SU-DHL-6 (cell line): ENCODE measurements around the gene PPP6R2.

ENCODE experiments used
- H2AFZ ChIP-seq: fragments of 200-600 bp; sonication (generic); 2 replicates; pipeline ENCODE4 v1.6.1; 2014; ENCODE audit warnings: low read depth, mild to moderate bottlenecking, moderate library complexity, mixed read lengths, antibody characterized with exemption, low read length; ENCODE audit not compliant: severe bottlenecking
- H3F3A ChIP-seq: fragments of 200-600 bp; shearing (Covaris generic); 2 replicates; pipeline ENCODE4 v1.6.0; 2016; ENCODE audit warnings: antibody characterized with exemption, mild to moderate bottlenecking; ENCODE audit not compliant: insufficient read depth
- H3K27ac ChIP-seq: fragments of 200-600 bp; sonication (generic); 2 replicates; pipeline ENCODE4 v1.5.1; 2016; ENCODE audit warnings: low read depth, mild to moderate bottlenecking, low read length, moderate library complexity, mixed read lengths
- H3K27me3 ChIP-seq: fragments of 200-600 bp; sonication (generic), shearing (Covaris generic); 2 replicates; pipeline ENCODE4 v1.6.0; 2014; ENCODE audit warnings: mild to moderate bottlenecking, low read length
- H3K36me3 ChIP-seq: fragments of 200-600 bp; sonication (generic); 2 replicates; pipeline ENCODE4 v1.6.1; 2014; ENCODE audit warnings: mild to moderate bottlenecking, low read length, mixed read lengths
- H3K4me2 ChIP-seq: fragments of 300-600, 200-600 bp; shearing (Covaris generic), sonication (generic); 2 replicates; pipeline ENCODE4 v1.6.0; 2014; ENCODE audit warnings: low read length, low read depth, mild to moderate bottlenecking; ENCODE audit not compliant: poor library complexity, severe bottlenecking
- H3K4me3 ChIP-seq: fragments of 200-600 bp; sonication (generic); 2 replicates; pipeline ENCODE4 v1.5.1; 2014; ENCODE audit warnings: antibody characterized with exemption, low read length, mild to moderate bottlenecking, mixed read lengths; ENCODE audit not compliant: insufficient read depth, poor library complexity, severe bottlenecking
- H3K79me2 ChIP-seq: fragments of 200-600 bp; sonication (generic); 2 replicates; pipeline ENCODE4 v1.6.1; 2014; ENCODE audit warnings: mild to moderate bottlenecking, low read length, moderate library complexity; ENCODE audit not compliant: insufficient read depth
- H3K9ac ChIP-seq: fragments of 200-600 bp; sonication (generic); 2 replicates; pipeline ENCODE4 v1.7.0; 2014; ENCODE audit warnings: mild to moderate bottlenecking, low read length
- H3K9me2 ChIP-seq: fragments of 200-600 bp; sonication (generic); replicated peaks from 2 replicates; pipeline ENCODE4 v1.6.1; 2014; ENCODE audit warnings: low read length; ENCODE audit not compliant: insufficient read depth
- H3K9me3 ChIP-seq: fragments of 200-600 bp; sonication (generic); 2 replicates; pipeline ENCODE4 v1.6.1; 2014; ENCODE audit warnings: low read length, mixed read lengths; ENCODE audit not compliant: insufficient read depth
- H4K20me1 ChIP-seq: fragments of 200-600 bp; sonication (generic); 2 replicates; pipeline ENCODE4 v1.6.1; 2014; ENCODE audit warnings: low read depth, mild to moderate bottlenecking, antibody characterized with exemption, low read length, moderate library complexity, mixed read lengths
- EZH2phosphoT487 ChIP-seq: fragments of 200-600 bp; sonication (generic), shearing (Covaris generic); conservative IDR thresholded peaks from 2 replicates; pipeline ENCODE4 v1.6.1; 2018; ENCODE audit warnings: mild to moderate bottlenecking, antibody characterized with exemption, low read length, moderate library complexity, mixed read lengths
- TF ChIP-seq, protein P1 (sequence below): fragments of 200-600 bp; sonication (generic); IDR thresholded peaks from one replicate; pipeline ENCODE4 v1.5.1; 2017; ENCODE audit warnings: antibody characterized with exemption, mild to moderate bottlenecking, low read length, moderate library complexity; ENCODE audit not compliant: insufficient read depth, poor library complexity, severe bottlenecking

Gene PPP6R2

DNA sequence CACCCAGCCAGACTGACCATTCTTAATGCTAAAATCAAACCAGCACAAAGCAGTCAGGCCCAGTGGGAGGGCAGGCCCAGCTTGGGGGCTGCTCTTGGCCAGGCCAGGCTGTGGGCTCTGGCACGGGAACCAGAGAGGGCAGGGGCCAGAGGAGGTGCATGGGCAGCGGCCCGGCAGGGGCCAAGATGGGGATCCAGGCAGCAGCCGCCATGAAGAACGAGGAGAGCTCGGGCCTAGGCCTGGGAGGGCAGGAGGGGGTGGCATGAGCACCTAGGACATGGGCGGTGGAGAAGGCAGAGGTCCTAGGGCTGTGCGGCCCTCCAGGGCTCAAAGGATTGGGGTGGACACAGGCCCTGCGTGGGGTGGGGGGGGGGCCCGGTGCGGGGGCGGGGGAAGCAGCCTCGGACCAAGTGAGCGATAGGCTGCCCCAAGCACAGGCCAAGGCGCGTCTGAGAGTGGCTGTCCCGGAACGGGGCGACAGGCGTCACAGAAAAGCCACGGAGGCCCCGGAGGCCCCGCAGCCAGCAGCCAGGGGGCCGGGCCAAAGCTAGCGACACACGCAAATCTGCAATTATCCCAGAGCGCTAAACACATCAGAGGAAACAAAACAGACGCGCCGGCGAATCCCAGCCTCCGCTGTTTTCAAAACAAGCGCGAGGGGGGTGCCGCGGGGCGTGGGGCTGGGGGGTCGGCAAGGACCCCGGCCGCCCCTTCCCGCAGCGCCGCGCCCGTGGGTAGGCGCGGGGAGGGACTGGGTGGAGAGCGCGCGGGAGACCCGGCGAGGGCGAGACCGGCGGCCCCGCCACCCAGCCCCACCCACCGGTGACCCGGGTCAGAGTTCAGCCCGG, 44.0 kb upstream of the PPP6R2 start:
- no peaks in the 10 kb centered on the region for H4K20me1 ChIP-seq
- H3K9ac ChIP-seq: peak overlapping the region; percentile 65
- peak overlapping the region; percentile 54 for H3K4me2 ChIP-seq
- peak overlapping the region; percentile 39 for H3K4me3 ChIP-seq
- H3K79me2 ChIP-seq: no peaks in the 10 kb centered on the region; the same call in 1 of the 2 replicates
- H3K9me2 ChIP-seq: no peaks in the 10 kb centered on the region
- H2AFZ ChIP-seq: no peak overlapping the region
- no peaks in the 10 kb centered on the region for H3K9me3 ChIP-seq
- TF ChIP-seq EZH2phosphoT487: no peak
- H3F3A ChIP-seq: peaks cover 26% of the 10 kb centered on the region
- H3K36me3 ChIP-seq: no peaks in the 10 kb centered on the region
- no peaks in the 10 kb centered on the region for H3K27me3 ChIP-seq
- peak overlapping the region; percentile 97 for H3K27ac ChIP-seq

DNA sequence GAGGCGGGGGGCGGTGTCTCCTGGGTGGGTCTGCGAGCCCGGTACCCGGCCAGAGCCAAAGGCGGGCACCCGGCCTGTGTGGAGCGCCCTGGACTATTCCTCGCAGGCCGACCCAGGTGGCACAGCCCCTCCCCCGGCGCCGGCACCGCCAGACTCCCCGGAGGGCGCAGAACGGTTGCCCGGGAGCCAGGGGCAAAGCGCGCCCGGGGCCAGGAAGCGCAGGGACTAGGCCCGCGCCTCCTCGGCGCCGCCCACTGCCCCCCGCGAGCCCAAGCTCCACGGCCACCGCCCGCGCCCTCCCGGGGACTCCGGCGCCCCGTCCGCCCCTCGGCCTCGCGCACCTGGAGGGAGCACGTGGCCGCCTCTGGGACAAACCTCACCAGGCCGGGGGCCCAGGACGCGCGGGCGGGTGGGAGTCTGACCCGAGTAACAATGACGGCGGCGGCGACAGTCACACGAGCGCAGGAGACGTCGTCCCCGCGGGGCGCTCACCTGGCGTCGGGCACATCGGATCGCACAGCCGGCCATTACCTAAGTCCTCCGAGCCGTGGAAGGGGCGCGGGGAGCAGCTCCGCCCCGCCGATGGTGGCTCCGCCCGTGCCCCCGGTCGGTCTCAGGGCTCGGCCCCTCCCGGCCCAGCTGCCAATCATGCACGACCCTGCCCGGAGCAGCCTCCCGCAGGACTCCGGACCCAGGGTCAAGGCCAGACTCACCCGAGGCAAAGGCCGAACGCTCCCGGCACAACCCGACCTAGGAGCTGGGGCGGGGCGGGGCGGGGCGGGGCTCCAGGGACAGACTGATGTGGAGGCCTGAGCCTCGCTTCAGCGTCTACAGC, 43.1 kb upstream of the PPP6R2 start:
- Histone ChIP-seq H2AFZ (no peak overlapping the region), H3K79me2 (no peaks in the 10 kb centered on the region; the same call in 1 of the 2 replicates), H3K27me3 (no peaks in the 10 kb centered on the region), H3K27ac (peak overlapping the region; percentile 97), H3K9me2 (no peaks in the 10 kb centered on the region), H3K9ac (peak overlapping the region; percentile 65), H4K20me1 (no peaks in the 10 kb centered on the region), H3K36me3 (no peaks in the 10 kb centered on the region), H3K9me3 (no peaks in the 10 kb centered on the region), H3K4me2 (peak overlapping the region; percentile 54), H3F3A (peaks cover 31% of the 10 kb centered on the region), H3K4me3 (peak overlapping the region; percentile 39)
- TF ChIP-seq, protein P1, sequence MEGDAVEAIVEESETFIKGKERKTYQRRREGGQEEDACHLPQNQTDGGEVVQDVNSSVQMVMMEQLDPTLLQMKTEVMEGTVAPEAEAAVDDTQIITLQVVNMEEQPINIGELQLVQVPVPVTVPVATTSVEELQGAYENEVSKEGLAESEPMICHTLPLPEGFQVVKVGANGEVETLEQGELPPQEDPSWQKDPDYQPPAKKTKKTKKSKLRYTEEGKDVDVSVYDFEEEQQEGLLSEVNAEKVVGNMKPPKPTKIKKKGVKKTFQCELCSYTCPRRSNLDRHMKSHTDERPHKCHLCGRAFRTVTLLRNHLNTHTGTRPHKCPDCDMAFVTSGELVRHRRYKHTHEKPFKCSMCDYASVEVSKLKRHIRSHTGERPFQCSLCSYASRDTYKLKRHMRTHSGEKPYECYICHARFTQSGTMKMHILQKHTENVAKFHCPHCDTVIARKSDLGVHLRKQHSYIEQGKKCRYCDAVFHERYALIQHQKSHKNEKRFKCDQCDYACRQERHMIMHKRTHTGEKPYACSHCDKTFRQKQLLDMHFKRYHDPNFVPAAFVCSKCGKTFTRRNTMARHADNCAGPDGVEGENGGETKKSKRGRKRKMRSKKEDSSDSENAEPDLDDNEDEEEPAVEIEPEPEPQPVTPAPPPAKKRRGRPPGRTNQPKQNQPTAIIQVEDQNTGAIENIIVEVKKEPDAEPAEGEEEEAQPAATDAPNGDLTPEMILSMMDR: no peak
- no peak for TF ChIP-seq EZH2phosphoT487

DNA sequence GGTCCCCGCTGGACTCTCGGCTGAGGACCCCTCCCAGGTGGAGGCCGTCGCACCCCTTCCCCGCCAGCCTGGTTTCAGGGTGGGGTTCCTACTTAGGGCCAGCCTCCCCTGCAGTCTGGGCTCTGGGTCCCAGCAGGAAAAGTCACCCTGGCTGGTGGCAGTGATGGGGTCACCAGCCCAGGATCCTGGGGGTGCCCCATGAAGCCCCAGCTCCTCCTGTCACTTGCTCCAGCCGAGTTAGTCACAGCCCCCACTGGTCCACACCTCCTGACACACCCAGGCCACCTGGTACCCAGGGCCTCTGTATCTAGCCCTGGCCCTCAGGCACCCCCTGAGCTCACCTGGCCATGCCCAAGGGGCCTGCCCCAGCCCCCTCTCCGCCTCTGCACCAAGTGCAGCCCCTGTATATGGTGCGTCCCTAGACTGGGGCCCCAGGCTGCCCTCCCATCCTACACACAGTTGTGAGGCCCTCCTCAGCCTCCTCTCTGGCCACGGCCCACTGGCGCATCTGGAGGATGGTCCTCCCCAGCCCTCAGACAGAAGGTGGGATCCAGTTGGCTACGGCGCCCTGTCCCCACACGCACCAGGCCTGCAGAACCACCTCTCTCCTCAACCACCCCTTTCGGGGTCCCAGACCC, 42.4 kb upstream of the PPP6R2 start:
- Histone ChIP-seq H3K9me2 (no peaks in the 10 kb centered on the region), H3K9me3 (no peaks in the 10 kb centered on the region), H3K4me3 (peak overlapping the region; percentile 39), H3K4me2 (peak overlapping the region; percentile 54), H3K27ac (peak overlapping the region; percentile 97), H4K20me1 (no peaks in the 10 kb centered on the region), H3K27me3 (no peaks in the 10 kb centered on the region), H3K36me3 (no peaks in the 10 kb centered on the region), H3K79me2 (no peaks in the 10 kb centered on the region; the same call in 1 of the 2 replicates), H2AFZ (no peak overlapping the region), H3K9ac (peak overlapping the region; percentile 65), H3F3A (peaks cover 34% of the 10 kb centered on the region)
- TF ChIP-seq, protein P1: no peak
